Measurements from ENCODE around the gene PCSK9.

Gene PCSK9

GRCh38 chr1:55055084-55055882 is 15.9 kb downstream of the PCSK9 start:
- DNase-seq: no peak
- Mint-ChIP-seq H3K36me3 (ENCODE audit: low read depth) (no peaks in the 10 kb centered on the region), H3K4me1 (ENCODE audit: low read depth) (peaks cover 2% of the 10 kb centered on the region), H3K9me3 (no peaks in the 10 kb centered on the region), H3K4me3 (no peak overlapping the region), H3K27ac (no peak overlapping the region), H3K27me3 (no peaks in the 10 kb centered on the region)

- no peak overlapping the region for H3K4me3 Mint-ChIP-seq
- no peak overlapping the region for H3K27ac Mint-ChIP-seq
- DNase-seq: no peak
- peaks cover 10% of the 10 kb centered on the region for H3K4me1 Mint-ChIP-seq (ENCODE audit: low read depth)
- H3K27me3 Mint-ChIP-seq: no peaks in the 10 kb centered on the region
- no peaks in the 10 kb centered on the region for H3K9me3 Mint-ChIP-seq
- H3K36me3 Mint-ChIP-seq (ENCODE audit: low read depth): no peaks in the 10 kb centered on the region
Observed at GRCh38 chr1:55055951-55056631, 16.7 kb downstream of the PCSK9 start.

DNA sequence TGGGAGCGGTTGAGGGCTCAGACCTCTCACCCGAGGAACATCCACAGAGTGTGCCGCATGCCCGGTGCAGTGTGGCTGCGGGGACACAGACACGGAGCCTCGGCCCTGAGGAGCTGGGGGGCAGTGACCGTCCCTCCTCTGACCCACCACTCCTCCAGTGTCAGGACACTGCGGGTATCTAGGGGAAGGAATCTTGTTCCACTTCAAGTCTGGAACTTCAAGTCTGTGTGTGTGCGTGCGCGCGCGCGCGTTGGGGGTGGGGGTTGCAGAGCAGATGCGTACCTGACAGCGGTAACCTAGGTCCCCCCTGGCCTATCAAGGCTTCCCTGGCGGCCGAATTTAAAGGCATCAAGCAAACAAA is 17.3 kb downstream of the PCSK9 start:
- Mint-ChIP-seq H3K9me3 (no peaks in the 10 kb centered on the region), H3K4me3 (no peak overlapping the region), H3K36me3 (ENCODE audit: low read depth) (no peaks in the 10 kb centered on the region), H3K27ac (no peak overlapping the region), H3K4me1 (ENCODE audit: low read depth) (peaks cover 10% of the 10 kb centered on the region), H3K27me3 (no peaks in the 10 kb centered on the region)
- DNase-seq: no peak

- Mint-ChIP-seq H3K36me3 (ENCODE audit: low read depth) (no peaks in the 10 kb centered on the region), H3K27ac (no peak overlapping the region), H3K9me3 (no peaks in the 10 kb centered on the region), H3K4me3 (no peak overlapping the region), H3K27me3 (no peaks in the 10 kb centered on the region), H3K4me1 (ENCODE audit: low read depth) (peaks cover 10% of the 10 kb centered on the region)
- DNase-seq: no peak
Observed at GRCh38 chr1:55057270-55057955, 18.1 kb downstream of the PCSK9 start.

- no peak overlapping the region for H3K27ac Mint-ChIP-seq
Observed at GRCh38 chr1:55057956-55058298, 18.6 kb downstream of the PCSK9 start.

DNA sequence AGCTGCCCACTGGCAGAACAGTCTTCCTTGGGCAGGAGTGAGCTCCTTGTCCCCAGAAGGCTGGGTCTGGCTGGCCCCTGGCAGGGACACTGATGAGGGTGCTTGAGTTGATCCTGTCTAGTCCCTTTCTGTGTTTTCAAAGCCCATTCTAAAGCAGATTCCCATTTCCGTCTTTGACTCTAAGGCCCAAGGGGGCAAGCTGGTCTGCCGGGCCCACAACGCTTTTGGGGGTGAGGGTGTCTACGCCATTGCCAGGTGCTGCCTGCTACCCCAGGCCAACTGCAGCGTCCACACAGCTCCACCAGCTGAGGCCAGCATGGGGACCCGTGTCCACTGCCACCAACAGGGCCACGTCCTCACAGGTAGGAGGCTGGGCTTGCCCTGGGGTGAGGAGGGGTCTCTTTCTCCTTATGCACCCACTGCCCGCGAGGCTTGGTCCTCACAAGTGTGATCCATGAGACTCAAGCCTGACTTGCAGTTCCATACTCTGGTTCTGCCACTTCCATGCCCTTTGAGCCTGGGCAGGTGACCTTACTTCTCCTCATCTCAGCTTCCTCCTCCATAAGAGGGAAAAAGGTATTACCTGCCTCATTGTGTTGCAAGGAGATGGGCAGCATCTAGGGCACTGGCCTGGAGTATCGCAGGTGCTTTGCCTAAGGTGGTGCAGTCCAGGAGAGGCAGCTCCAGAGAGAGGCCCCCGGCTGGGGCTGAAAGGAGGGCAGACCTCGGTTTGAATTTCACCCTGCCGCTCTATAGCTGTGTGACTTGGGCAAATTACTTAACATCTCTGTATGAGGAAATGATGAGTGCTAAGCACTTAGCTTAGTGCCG is 20.2 kb downstream of the PCSK9 start:
- DNase-seq: no peak
- Mint-ChIP-seq H3K27ac (no peak overlapping the region), H3K36me3 (ENCODE audit: low read depth) (no peaks in the 10 kb centered on the region), H3K9me3 (no peaks in the 10 kb centered on the region), H3K27me3 (no peaks in the 10 kb centered on the region), H3K4me3 (no peak overlapping the region), H3K4me1 (ENCODE audit: low read depth) (peaks cover 10% of the 10 kb centered on the region)

More at GRCh38 chr1:55057956-55058298, 18.6 kb downstream of the PCSK9 start:
- H3K36me3 Mint-ChIP-seq (ENCODE audit: low read depth): no peaks in the 10 kb centered on the region
- peaks cover 10% of the 10 kb centered on the region for H3K4me1 Mint-ChIP-seq (ENCODE audit: low read depth)
- DNase-seq: no peak
- H3K27me3 Mint-ChIP-seq: no peaks in the 10 kb centered on the region
- no peaks in the 10 kb centered on the region for H3K9me3 Mint-ChIP-seq
- H3K4me3 Mint-ChIP-seq: no peak overlapping the region

DNA sequence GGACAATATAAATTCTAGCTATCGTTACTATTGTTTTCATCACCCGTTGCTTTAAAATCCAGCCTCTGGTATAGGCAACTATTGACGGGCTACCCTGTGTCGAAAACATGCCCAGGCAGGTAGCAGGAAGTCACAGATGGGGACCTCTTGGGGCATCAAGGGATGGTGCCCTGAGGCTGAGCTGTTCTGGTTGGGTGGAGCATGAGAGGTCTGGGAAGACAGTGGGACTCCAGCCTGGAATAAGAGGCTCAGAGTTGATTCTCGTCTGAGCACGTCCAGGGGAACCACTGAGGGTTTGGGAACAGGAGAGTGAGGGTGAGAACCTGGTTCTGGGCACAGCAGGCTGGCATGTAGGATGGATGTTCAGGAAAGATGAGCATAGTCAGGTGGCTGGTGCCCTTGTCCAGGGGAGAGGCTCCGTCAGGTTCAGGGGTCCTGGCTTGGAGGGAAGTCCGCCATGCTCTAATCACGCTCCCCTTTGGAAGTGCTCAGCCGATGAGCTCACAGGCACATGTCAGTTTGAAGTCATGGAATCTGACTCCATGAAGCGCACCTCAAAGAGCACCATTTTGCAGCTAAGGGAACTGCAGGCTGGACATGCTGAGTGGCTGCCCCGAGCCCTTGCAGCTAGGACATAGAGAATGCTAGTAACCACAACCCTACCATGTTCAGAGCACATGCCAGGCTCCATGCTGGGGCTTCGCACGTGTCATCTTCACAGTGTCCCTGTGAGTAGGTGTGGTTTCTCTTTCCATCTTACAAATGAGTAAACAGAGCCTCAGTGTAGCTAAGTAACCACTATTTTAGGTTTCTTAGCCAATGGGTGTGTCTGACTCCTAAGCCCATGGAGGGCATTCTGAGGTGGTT is 21.0 kb downstream of the PCSK9 start:
- no peak overlapping the region for H3K4me3 Mint-ChIP-seq
- no peaks in the 10 kb centered on the region for H3K36me3 Mint-ChIP-seq (ENCODE audit: low read depth)
- H3K9me3 Mint-ChIP-seq: no peaks in the 10 kb centered on the region
- no peaks in the 10 kb centered on the region for H3K27me3 Mint-ChIP-seq
- H3K27ac Mint-ChIP-seq: peak overlapping the region; percentile 39
- peaks cover 10% of the 10 kb centered on the region for H3K4me1 Mint-ChIP-seq (ENCODE audit: low read depth)
- no peak for DNase-seq

GRCh38 chr1:55061000-55061705 is 21.8 kb downstream of the PCSK9 start:
- H3K36me3 Mint-ChIP-seq (ENCODE audit: low read depth): peaks cover 5% of the 10 kb centered on the region
- no peak for DNase-seq
- peak overlapping the region; percentile 31 for H3K27ac Mint-ChIP-seq
- no peaks in the 10 kb centered on the region for H3K9me3 Mint-ChIP-seq
- no peaks in the 10 kb centered on the region for H3K27me3 Mint-ChIP-seq
- peaks cover 10% of the 10 kb centered on the region for H3K4me1 Mint-ChIP-seq (ENCODE audit: low read depth)
- H3K4me3 Mint-ChIP-seq: no peak overlapping the region

- peak overlapping the region; percentile 55 for H3K27ac Mint-ChIP-seq
Observed at GRCh38 chr1:55061706-55062321, 22.5 kb downstream of the PCSK9 start.

DNA sequence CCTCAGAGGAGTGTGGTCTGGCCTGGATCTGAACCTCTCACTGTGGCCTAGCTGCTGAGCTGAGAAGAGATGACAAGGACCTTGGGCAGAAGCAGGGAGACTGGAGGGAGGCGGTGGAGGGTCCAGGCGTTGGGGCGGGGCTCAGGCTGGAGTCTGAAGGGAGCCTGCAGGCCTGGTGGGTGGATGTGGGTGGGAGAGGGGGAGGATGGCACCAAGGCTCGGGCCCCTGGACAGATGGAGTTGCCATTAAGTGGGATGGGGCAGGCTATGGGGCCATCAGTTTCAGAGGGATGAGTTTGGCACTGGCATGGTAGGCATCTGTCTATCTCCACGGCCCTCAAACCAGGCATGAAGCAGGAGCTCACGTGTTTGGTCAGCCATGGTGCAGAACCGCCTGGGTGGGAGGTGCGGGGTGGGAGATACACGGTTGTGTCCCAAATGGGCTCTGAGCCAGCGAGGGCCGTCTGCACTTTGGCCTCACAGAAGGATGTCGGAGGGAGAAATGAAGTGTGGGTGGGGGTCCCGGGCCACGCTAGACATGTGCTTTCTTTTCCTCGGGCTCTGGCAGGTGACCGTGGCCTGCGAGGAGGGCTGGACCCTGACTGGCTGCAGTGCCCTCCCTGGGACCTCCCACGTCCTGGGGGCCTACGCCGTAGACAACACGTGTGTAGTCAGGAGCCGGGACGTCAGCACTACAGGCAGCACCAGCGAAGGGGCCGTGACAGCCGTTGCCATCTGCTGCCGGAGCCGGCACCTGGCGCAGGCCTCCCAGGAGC is 23.6 kb downstream of the PCSK9 start:
- no peaks in the 10 kb centered on the region for H3K27me3 Mint-ChIP-seq
- peaks cover 10% of the 10 kb centered on the region for H3K4me1 Mint-ChIP-seq (ENCODE audit: low read depth)
- no peak overlapping the region for H3K4me3 Mint-ChIP-seq
- H3K36me3 Mint-ChIP-seq (ENCODE audit: low read depth): peaks cover 23% of the 10 kb centered on the region
- DNase-seq: no peak
- H3K9me3 Mint-ChIP-seq: no peaks in the 10 kb centered on the region
- H3K27ac Mint-ChIP-seq: no peak overlapping the region

More at GRCh38 chr1:55061706-55062321, 22.5 kb downstream of the PCSK9 start:
- Mint-ChIP-seq H3K4me1 (ENCODE audit: low read depth) (peaks cover 10% of the 10 kb centered on the region), H3K27me3 (no peaks in the 10 kb centered on the region), H3K36me3 (ENCODE audit: low read depth) (peaks cover 11% of the 10 kb centered on the region), H3K9me3 (no peaks in the 10 kb centered on the region), H3K4me3 (no peak overlapping the region)
- DNase-seq: no peak

- Mint-ChIP-seq H3K4me1 (ENCODE audit: low read depth) (peaks cover 10% of the 10 kb centered on the region), H3K27ac (no peak overlapping the region), H3K4me3 (no peak overlapping the region), H3K36me3 (ENCODE audit: low read depth) (peaks cover 28% of the 10 kb centered on the region), H3K27me3 (no peaks in the 10 kb centered on the region), H3K9me3 (no peaks in the 10 kb centered on the region)
- DNase-seq: no peak
Observed at GRCh38 chr1:55063577-55063942, 24.2 kb downstream of the PCSK9 start.

DNA sequence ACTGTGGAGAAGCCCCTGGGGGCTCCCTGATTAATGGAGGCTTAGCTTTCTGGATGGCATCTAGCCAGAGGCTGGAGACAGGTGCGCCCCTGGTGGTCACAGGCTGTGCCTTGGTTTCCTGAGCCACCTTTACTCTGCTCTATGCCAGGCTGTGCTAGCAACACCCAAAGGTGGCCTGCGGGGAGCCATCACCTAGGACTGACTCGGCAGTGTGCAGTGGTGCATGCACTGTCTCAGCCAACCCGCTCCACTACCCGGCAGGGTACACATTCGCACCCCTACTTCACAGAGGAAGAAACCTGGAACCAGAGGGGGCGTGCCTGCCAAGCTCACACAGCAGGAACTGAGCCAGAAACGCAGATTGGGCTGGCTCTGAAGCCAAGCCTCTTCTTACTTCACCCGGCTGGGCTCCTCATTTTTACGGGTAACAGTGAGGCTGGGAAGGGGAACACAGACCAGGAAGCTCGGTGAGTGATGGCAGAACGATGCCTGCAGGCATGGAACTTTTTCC is 24.8 kb downstream of the PCSK9 start:
- peaks cover 34% of the 10 kb centered on the region for H3K36me3 Mint-ChIP-seq (ENCODE audit: low read depth)
- H3K27me3 Mint-ChIP-seq: no peaks in the 10 kb centered on the region
- no peak overlapping the region for H3K27ac Mint-ChIP-seq
- H3K9me3 Mint-ChIP-seq: no peaks in the 10 kb centered on the region
- H3K4me1 Mint-ChIP-seq (ENCODE audit: low read depth): peaks cover 10% of the 10 kb centered on the region
- no peak overlapping the region for H3K4me3 Mint-ChIP-seq
- DNase-seq: no peak
